Mucosa of rectum (tissue), 2 donors: ENCODE results near the gene DDX46.
A peak's percentile ranks its signal among the peaks of the same experiment; 100 is the strongest.
"Not testable (repeated sequence)": the region's sequence is repeated elsewhere in the genome, so short reads cannot be mapped to it uniquely, and the experiment has no call there.

Source experiments
- H3K27ac ChIP-seq, 2 donors: one replicate each; pipeline ENCODE4 v1.7.0; 2013; ENCODE audit warnings: inconsistent platforms in 2 of 2, low read depth in 2 of 2, low read length in 2 of 2
- H3K27me3 ChIP-seq, 2 donors: one replicate each; pipeline ENCODE4 v1.7.0; 2013; ENCODE audit warnings: low read length in 2 of 2; ENCODE audit not compliant: control insufficient read depth in 2 of 2, insufficient read depth in 2 of 2
- H3K36me3 ChIP-seq, 2 donors: one replicate each; pipeline ENCODE4 v1.7.0; 2013; ENCODE audit warnings: low read length in 2 of 2; ENCODE audit not compliant: control insufficient read depth in 2 of 2, insufficient read depth in 2 of 2
- H3K4me1 ChIP-seq, 2 donors: one replicate each; pipeline ENCODE4 v1.7.0; 2013; ENCODE audit warnings: low read length in 2 of 2, mild to moderate bottlenecking in 1 of 2; ENCODE audit not compliant: control insufficient read depth in 2 of 2, insufficient read depth in 2 of 2
- H3K4me3 ChIP-seq, 2 donors: one replicate each; pipeline ENCODE4 v1.7.0; 2013; ENCODE audit warnings: low read length in 2 of 2
- H3K9ac ChIP-seq, 2 donors: one replicate each; pipeline ENCODE4 v1.7.0; 2013; ENCODE audit warnings: low read length in 2 of 2, low read depth in 1 of 2, mild to moderate bottlenecking in 1 of 2
- H3K9me3 ChIP-seq, 2 donors: one replicate each; pipeline ENCODE4 v1.7.0; 2013; ENCODE audit warnings: low read length in 2 of 2; ENCODE audit not compliant: control insufficient read depth in 2 of 2
- donor health status: healthy.
- donor health status: Normal muscosa, but diverticular disease.

The DDX46 gene

DNA sequence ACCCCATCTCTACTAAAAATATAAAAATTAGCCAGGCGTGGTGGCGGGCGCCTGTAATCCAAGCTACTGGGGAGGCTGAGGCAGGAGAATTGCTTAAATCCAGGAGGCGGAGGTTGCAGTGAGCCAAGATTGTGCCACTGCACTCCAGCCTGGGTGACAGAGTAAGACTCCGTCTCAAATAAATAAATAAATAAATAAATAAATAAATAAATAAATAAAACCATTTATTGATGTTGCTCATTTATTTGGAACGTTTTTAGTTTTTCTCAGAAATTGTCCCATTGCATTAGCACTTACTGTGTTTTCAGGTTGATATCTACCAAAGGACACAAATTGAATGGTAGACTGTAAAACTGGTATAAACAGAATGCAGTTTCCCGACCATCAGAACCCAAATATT, 97.9 kb downstream of the DDX46 start:
- H3K27me3 ChIP-seq, H3K9me3 ChIP-seq, H3K27ac ChIP-seq, H3K4me3 ChIP-seq, H3K9ac ChIP-seq, H3K4me1 ChIP-seq: not testable (repeated sequence)
- peaks cover 27 to 36% of the 10 kb centered on the region in 2 donors for H3K36me3 ChIP-seq

DNA sequence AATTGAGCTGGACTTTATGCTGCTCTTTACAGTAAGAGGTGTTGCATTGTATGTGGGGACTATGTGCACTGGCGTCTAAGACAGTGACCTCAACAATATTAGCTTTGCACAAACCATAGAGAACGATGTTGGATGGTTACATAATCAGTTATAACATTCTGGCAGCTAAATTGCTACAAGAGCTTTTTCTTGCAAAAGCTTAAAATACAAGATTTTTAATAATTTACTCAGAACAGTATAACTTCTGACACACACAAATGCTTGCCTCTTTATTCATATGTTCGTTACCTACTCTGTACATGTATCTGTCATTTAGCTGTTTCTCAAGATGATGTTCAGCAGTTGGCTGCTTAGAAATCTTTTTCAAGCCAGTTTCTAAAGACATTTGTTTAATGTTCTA, 98.8 kb downstream of the DDX46 start:
- Histone ChIP-seq H3K36me3 (peaks cover 23 to 32% of the 10 kb centered on the region in 2 donors), H3K4me3 (no peak overlapping the region), H3K9me3 (no peaks in the 10 kb centered on the region), H3K4me1 (peaks cover 0 to 4% of the 10 kb centered on the region in 2 donors), H3K9ac (no peak overlapping the region), H3K27me3 (no peaks in the 10 kb centered on the region), H3K27ac (no peak overlapping the region)

DNA sequence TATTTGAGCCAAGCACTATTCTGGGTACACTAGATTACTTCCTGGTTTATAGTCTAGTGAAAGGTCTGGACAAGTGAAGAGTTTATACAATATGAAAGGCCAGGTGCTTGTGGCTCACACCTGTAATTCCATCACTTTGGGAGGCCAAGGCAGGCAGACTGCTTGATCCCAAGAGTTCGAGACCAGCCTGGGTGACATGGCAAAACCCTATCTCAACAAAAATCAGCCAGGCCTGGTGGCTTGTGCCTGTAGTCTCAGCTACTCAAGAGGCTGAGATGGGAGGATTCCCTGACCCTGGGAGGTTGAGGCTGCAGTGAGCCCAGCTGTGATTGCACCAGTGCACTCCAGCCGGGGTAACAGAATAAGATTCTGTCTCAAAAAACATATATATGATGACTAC, 106.1 kb downstream of the DDX46 start:
- Histone ChIP-seq H3K27me3 (no peaks in the 10 kb centered on the region), H3K36me3 (peaks cover 3 to 4% of the 10 kb centered on the region in 2 donors), H3K27ac (no peak overlapping the region), H3K4me3 (no peak overlapping the region), H3K9me3 (no peaks in the 10 kb centered on the region), H3K9ac (no peak overlapping the region), H3K4me1 (no peaks in the 10 kb centered on the region)

DNA sequence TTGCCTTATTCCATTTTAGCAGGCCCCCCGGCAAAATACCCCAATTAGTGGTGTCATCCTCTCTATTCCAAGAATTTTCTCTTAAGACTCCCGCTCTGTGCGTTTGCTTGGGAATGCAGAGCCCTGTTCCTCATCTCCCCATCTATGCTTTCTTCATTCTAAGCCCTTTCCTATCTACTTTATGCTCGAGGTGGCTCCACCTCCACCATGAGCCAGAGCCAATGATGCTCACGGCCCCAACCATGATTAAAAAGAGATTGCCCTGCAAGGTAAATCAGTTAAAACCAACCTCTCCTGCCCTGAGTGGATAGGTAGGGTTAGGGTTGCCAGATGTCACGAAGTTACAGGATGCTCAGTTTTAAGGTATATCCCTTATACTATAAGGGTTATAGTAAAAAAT, 114.9 kb downstream of the DDX46 start:
- Histone ChIP-seq H3K9me3 (no peaks in the 10 kb centered on the region), H3K4me3 (peak overlapping the region; percentile 92 to 96), H3K27ac (peak overlapping the region in 1 of 2 donors; percentile 90), H3K9ac (peak overlapping the region in 1 of 2 donors; percentile 94), H3K4me1 (peaks cover 0 to 12% of the 10 kb centered on the region in 2 donors), H3K27me3 (no peaks in the 10 kb centered on the region), H3K36me3 (no peaks in the 10 kb centered on the region)

DNA sequence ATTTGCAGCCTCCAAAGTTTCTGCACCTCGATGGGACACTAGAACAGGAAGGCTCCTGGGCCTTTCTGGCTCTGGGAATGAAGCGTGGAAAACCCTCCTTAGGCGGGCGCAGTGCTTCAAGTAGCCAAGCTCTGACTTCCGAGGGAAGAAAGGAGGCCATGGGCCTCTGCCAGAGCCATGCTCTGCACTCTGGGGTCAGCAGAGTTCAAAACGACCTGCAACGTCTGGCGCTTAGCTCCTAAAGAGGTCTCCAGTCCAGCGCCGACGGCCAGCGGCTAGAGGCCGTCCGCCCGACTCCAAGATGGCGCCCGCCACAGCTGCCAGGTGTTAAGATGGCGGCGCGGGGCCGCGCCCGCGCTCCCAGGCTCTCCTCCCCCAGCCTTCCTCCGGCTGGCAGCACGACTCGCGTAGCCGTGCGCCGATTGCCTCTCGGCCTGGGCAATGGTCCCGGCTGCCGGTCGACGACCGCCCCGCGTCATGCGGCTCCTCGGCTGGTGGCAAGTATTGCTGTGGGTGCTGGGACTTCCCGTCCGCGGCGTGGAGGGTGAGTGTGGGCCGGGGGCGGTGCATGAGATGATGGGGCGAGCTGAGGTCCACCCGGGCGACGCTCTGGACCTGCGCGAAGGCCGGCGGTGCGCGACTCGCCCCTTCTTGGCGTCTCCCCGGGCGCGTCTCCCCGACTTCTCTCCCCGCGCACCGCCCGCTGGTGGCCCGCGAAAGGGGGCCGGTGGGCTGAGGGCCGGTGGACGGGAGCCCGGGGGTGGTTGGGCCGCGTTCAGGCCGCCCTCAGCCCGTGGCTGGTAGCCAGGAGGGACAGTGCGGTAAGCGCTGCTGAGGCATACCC, 115.6 kb downstream of the DDX46 start, which contains the start of gene TXNDC15:
TXNDC15 (plus strand) TSS at position 385 of the 844 bp plus-strand sequence; CDS start at position 442, 57 bp downstream.
- H3K9ac ChIP-seq, result peak within 1 kb of the TSS; percentile 87 to 94
- H3K27me3 ChIP-seq, result no peaks in the 10 kb centered on the region
- H3K27ac ChIP-seq, result peak within 1 kb of the TSS; percentile 90 to 93
- no peaks in the 10 kb centered on the region for H3K9me3 ChIP-seq
- no peaks in the 10 kb centered on the region for H3K36me3 ChIP-seq
- H3K4me3 ChIP-seq, result peak within 1 kb of the TSS; percentile 92 to 96
- peaks cover 0 to 13% of the 10 kb centered on the region in 2 donors for H3K4me1 ChIP-seq

DNA sequence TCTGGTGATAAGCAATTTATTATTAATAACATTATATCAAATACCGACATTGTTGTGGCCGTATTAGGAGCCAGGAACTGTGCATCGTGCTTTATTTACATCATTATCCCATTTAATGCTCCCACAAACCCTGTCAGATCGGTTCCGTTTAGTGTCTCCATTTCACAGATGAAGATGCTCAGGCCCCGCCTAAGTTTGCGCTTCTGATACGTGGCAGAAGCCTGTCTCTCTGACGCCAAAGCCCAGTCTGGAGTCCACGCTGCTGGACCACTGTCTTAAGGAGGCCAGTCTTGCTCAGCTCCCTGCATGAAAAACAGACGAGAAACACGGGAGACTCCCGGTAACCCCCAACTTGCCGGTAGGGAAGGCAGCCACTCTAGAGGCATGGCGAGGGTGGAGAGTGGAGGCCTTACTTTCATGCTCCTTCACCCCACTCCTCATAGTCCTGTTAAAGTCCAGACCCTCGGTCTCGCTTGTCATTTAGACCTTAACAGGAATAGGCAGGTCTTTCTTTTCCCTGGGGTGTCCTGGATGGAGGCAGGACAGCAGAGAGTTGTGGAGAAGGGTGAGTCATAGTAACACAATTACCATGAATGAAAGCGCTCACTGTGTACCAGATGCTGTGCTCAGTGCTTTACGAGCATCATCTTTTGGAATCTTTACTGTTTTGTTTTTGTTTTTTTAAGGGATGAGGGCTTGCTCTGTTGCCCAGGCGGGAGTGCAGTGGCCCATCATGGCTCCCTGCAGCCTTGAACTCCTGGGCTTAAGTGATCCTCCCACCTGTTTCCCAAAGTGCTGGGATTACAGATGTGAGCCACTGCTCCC, 116.5 kb downstream of the DDX46 start:
- peak overlapping the region; percentile 92 to 96 for H3K4me3 ChIP-seq
- H3K27ac ChIP-seq, result peak overlapping the region; percentile 90 to 93
- peak overlapping the region; percentile 87 to 94 for H3K9ac ChIP-seq
- H3K36me3 ChIP-seq, result no peaks in the 10 kb centered on the region
- peaks cover 0 to 15% of the 10 kb centered on the region in 2 donors for H3K4me1 ChIP-seq
- no peaks in the 10 kb centered on the region for H3K27me3 ChIP-seq
- no peaks in the 10 kb centered on the region for H3K9me3 ChIP-seq

DNA sequence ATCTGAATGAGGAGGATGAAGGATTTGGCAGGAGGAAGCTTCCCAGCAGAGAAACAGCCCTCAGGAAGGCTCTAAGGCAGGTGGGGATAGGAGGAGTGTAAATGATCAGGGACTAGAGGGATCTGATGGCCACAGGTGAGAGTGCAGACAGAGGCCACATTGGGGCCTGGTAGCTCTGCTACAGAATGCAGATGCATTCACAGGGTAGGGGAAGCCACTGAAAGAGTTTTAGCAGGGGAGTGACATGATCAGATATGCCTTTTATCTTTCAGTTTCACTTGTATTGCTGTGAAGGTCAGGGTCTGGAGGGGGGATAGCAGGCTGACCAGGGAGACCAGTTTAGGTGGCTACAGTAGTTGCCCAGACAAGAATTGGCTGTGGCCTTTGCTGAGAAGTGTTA, 118.6 kb downstream of the DDX46 start:
- no peak overlapping the region for H3K9ac ChIP-seq
- H3K27ac ChIP-seq, result no peak overlapping the region
- peaks cover 0 to 15% of the 10 kb centered on the region in 2 donors for H3K4me1 ChIP-seq
- H3K36me3 ChIP-seq, result no peaks in the 10 kb centered on the region
- H3K27me3 ChIP-seq, result no peaks in the 10 kb centered on the region
- H3K9me3 ChIP-seq, result no peaks in the 10 kb centered on the region
- no peak overlapping the region for H3K4me3 ChIP-seq

DNA sequence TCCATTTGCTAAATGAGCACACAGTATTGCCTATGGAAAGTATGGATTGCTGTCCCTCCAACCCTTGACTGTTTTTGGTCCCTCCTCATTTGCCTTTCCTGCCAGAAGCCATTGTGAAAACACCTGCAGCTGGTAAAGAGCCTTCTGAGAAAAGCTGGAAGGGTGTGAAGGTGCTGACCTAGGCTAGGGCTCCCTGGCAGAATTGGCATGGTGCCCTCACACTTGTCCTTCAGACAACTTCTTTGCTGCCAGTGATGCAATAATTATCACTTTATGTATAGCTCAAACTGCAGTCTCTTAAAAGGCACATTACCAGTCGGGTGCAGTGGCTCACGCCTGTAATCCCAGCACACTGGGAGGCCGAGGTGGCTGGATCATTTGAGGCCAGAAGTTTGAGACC, 119.8 kb downstream of the DDX46 start:
- Histone ChIP-seq H3K4me3 (no peak overlapping the region), H3K27me3 (no peaks in the 10 kb centered on the region), H3K4me1 (peaks cover 0 to 15% of the 10 kb centered on the region in 2 donors), H3K27ac (no peak overlapping the region), H3K9ac (no peak overlapping the region), H3K9me3 (no peaks in the 10 kb centered on the region), H3K36me3 (no peaks in the 10 kb centered on the region)

DNA sequence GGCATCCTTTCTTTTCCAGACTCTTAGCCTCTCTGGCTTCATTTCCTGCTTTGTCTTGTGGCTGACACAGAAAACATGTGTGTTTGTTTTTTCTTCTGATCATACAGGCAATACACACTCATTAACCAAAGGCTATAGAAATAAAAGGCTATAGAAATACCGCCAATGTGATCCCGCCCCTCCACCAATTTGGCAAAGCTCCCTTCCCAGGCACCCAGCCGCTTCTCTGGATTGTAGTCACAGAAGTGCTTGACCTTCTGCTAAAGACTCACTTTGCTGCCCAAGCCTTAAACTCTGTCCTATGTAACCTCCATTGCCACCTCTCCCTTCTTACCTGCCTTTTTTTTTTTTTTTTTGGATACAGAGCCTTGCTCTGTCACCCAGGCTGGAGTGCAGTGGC, 120.9 kb downstream of the DDX46 start:
- Histone ChIP-seq H3K4me1 (peaks cover 0 to 11% of the 10 kb centered on the region in 2 donors), H3K9ac (no peak overlapping the region), H3K9me3 (no peaks in the 10 kb centered on the region), H3K27me3 (no peaks in the 10 kb centered on the region), H3K36me3 (no peaks in the 10 kb centered on the region), H3K4me3 (no peak overlapping the region), H3K27ac (no peak overlapping the region)
